ENCODE measurements around the gene SERP1. TPM values are rescaled to one million over a fixed set of nuclear protein-coding genes. Genes with fewer than 3 reads are reported as not detected.

The SERP1 gene
- total RNA-seq, 1 experiment from 2014 or later, result 227 TPM

DNA sequence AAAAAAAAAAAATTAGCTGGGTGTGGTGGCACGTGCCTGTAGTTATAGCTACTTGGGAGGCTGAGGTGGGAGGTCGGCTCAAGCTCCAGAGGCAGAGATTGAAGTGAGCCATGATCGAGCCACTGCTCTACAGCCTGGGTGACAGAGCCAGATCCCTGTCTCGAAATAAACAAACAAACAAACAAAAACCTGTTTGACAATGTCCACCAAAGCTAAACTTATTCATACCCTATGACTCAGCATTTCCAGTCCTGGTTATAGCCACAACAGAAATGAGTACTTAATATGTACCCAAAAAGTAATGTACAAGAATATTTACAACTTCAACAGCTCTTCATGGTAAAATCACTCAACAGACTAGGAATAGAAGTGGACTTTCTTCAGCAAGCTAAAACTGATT lies 31.1 kb downstream of the SERP1 start:
- ChIA-PET POLR2A (interaction anchor here (0.6 to 0.7 kb wide), 2 partner anchors 8 to 17 kb away, joined by 3 to 4 read pairs; no protein-coding TSS in a partner anchor), CTCF (interaction anchor here (0.7 to 1.1 kb wide), 4 partner anchors 10 to 22 kb away, joined by 3 to 4 read pairs (median 4); no protein-coding TSS in a partner anchor)
- no peak overlapping the region for H3K27ac Mint-ChIP-seq (ENCODE audit: low read depth, unreplicated experiment)
- H3K4me1 Mint-ChIP-seq (ENCODE audit: insufficient read depth, unreplicated experiment), result peaks cover 13% of the 10 kb centered on the region
- H3K4me3 Mint-ChIP-seq (ENCODE audit: unreplicated experiment), result no peak overlapping the region
- DNase-seq (ENCODE audit: unreplicated experiment), result no peak
- BruUV-seq (replicated peaks), result no TSS peak
- intact Hi-C loops (cut with micrococcal nuclease), result no loop called here
- H3K27me3 Mint-ChIP-seq (ENCODE audit: insufficient read depth, unreplicated experiment), result no peaks in the 10 kb centered on the region
- TF ChIP-seq, protein P1, sequence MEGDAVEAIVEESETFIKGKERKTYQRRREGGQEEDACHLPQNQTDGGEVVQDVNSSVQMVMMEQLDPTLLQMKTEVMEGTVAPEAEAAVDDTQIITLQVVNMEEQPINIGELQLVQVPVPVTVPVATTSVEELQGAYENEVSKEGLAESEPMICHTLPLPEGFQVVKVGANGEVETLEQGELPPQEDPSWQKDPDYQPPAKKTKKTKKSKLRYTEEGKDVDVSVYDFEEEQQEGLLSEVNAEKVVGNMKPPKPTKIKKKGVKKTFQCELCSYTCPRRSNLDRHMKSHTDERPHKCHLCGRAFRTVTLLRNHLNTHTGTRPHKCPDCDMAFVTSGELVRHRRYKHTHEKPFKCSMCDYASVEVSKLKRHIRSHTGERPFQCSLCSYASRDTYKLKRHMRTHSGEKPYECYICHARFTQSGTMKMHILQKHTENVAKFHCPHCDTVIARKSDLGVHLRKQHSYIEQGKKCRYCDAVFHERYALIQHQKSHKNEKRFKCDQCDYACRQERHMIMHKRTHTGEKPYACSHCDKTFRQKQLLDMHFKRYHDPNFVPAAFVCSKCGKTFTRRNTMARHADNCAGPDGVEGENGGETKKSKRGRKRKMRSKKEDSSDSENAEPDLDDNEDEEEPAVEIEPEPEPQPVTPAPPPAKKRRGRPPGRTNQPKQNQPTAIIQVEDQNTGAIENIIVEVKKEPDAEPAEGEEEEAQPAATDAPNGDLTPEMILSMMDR (IDR thresholded peaks at IDR 0.05; ENCODE audit: unreplicated experiment), result no peak
- H3K36me3 Mint-ChIP-seq (ENCODE audit: insufficient read depth, unreplicated experiment), result no peaks in the 10 kb centered on the region
- no peaks in the 10 kb centered on the region for H3K9me3 Mint-ChIP-seq (ENCODE audit: unreplicated experiment)

DNA sequence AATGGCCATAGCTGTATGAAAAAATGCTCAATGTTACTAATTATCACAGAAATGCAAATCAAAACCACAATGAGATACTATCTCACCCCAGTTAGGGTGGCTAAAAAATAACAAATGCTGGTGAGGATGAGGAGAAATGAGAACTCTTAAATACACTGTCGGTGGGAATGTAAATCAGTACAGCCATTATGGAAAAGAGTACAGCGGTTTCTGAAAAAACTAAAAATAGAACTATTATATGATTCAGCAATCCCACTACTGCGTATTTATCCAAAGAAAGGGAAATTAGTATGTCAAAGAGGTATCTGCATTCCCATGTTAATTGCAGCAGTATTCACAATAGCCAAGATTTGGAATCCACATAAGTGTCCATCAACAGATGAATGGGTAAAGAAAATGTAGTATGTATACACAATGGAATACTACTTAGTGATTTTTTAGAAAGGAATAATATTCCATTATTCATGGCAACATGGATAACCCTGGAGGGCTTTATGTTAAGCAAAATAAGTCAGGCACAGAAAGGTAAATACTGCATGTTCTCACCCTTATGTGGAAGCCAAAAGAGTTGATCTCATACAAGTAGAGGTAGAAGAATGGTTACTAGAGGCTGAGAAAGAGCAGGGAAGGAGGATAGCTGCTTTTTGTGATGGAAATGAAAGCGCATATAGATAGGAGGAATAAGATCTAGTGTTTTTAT lies 35.0 kb downstream of the SERP1 start:
- Mint-ChIP-seq H3K9me3 (ENCODE audit: unreplicated experiment) (no peaks in the 10 kb centered on the region), H3K27ac (ENCODE audit: low read depth, unreplicated experiment) (no peak overlapping the region), H3K4me1 (ENCODE audit: insufficient read depth, unreplicated experiment) (no peaks in the 10 kb centered on the region), H3K36me3 (ENCODE audit: insufficient read depth, unreplicated experiment) (no peaks in the 10 kb centered on the region), H3K27me3 (ENCODE audit: insufficient read depth, unreplicated experiment) (no peaks in the 10 kb centered on the region), H3K4me3 (ENCODE audit: unreplicated experiment) (no peak overlapping the region)
- intact Hi-C loops (cut with micrococcal nuclease), result no loop called here
- no TSS peak for BruUV-seq (replicated peaks)
- no peak for DNase-seq (ENCODE audit: unreplicated experiment)
- TF ChIP-seq, protein P1 (IDR thresholded peaks at IDR 0.05; ENCODE audit: unreplicated experiment), result no peak
- CTCF ChIA-PET, result interaction anchor here (0.6 to 1.2 kb wide), 3 partner anchors 34 to 253 kb away, joined by 3 read pairs; no protein-coding TSS in a partner anchor
- POLR2A ChIA-PET, result interaction anchor here (0.6 to 0.7 kb wide), 3 partner anchors 105 to 678 kb away, joined by 3 read pairs; no protein-coding TSS in a partner anchor

DNA sequence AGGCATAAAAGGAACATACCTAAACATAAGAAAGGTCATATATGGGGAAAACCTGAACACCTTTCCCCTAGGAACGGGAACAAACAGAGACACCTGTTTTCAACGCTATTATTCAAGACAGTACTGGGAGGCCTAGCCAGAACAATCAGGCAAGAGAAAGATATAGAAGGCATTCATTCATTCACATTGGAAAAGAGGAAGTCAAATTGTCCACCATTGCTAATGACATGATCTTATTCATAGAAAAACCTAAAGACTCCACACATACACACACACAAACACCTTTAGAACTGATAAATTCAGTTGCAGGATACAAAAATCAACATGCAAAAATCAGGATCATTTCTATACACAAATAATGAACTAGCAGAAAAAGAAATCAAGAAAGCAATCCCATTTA lies 36.5 kb downstream of the SERP1 start:
- H3K36me3 Mint-ChIP-seq (ENCODE audit: insufficient read depth, unreplicated experiment), result no peaks in the 10 kb centered on the region
- H3K27me3 Mint-ChIP-seq (ENCODE audit: insufficient read depth, unreplicated experiment), result no peaks in the 10 kb centered on the region
- DNase-seq (ENCODE audit: unreplicated experiment), result no peak
- H3K4me1 Mint-ChIP-seq (ENCODE audit: insufficient read depth, unreplicated experiment), result no peaks in the 10 kb centered on the region
- POLR2A ChIA-PET, result no interaction called here
- CTCF ChIA-PET, result interaction anchor here (0.6 to 0.7 kb wide), 2 partner anchors 9 to 95 kb away, joined by 3 to 4 read pairs; no protein-coding TSS in a partner anchor
- no peaks in the 10 kb centered on the region for H3K9me3 Mint-ChIP-seq (ENCODE audit: unreplicated experiment)
- H3K27ac Mint-ChIP-seq (ENCODE audit: low read depth, unreplicated experiment), result no peak overlapping the region
- no TSS peak for BruUV-seq (replicated peaks)
- TF ChIP-seq, protein P1 (IDR thresholded peaks at IDR 0.05; ENCODE audit: unreplicated experiment), result no peak
- H3K4me3 Mint-ChIP-seq (ENCODE audit: unreplicated experiment), result no peak overlapping the region
- intact Hi-C loops (cut with micrococcal nuclease), result no loop called here

DNA sequence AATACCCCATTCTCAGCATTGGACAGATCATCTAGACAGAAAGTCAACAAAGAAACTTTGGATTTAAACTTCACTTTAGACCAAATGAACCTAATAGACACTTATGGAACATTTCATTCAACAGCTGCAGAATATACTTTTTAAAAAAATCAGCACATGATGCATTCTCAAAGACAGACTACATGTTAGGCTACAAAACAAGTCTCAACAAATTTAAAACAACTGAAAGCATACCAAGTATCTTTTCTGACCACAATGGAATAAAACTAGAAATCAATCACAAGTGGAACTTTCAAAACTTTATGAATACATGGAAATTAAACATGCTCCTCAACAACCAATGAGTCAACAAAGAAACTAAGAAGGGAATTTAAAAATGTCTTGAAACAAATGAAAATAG lies 37.9 kb downstream of the SERP1 start:
- CTCF ChIA-PET, result no interaction called here
- TF ChIP-seq, protein P1 (IDR thresholded peaks at IDR 0.05; ENCODE audit: unreplicated experiment), result no peak
- intact Hi-C loops (cut with micrococcal nuclease), result no loop called here
- Mint-ChIP-seq H3K27ac (ENCODE audit: low read depth, unreplicated experiment) (no peak overlapping the region), H3K4me1 (ENCODE audit: insufficient read depth, unreplicated experiment) (no peaks in the 10 kb centered on the region), H3K27me3 (ENCODE audit: insufficient read depth, unreplicated experiment) (no peaks in the 10 kb centered on the region), H3K36me3 (ENCODE audit: insufficient read depth, unreplicated experiment) (no peaks in the 10 kb centered on the region), H3K9me3 (ENCODE audit: unreplicated experiment) (no peaks in the 10 kb centered on the region), H3K4me3 (ENCODE audit: unreplicated experiment) (no peak overlapping the region)
- no TSS peak for BruUV-seq (replicated peaks)
- DNase-seq (ENCODE audit: unreplicated experiment), result no peak
- POLR2A ChIA-PET, result interaction anchor here (0.7 to 1.0 kb wide), 2 partner anchors 38 to 536 kb away, joined by 3 to 5 read pairs; partner anchors contain the start of genes EIF2A and SERP1
